Adrenal gland (tissue), 5 donors: ENCODE measurements around the gene DVL1.

ENCODE experiments used
- POLR2A ChIP-seq, 2 donors: fragments of 450-650 bp; IDR thresholded peaks; one replicate each; pipeline ENCODE4 v1.6.1; 2017; ENCODE audit warnings: antibody characterized with exemption in 2 of 2, mild to moderate bottlenecking in 2 of 2, moderate library complexity in 1 of 2
- TF ChIP-seq, protein P1 (sequence below), 6 experiments: fragments of 450-650 bp in 4 of 6; fragments of 200-600 bp in 2 of 6; sonication (generic) in 1 of 6; IDR thresholded peaks; 1 replicate in 5 of 6; 2 replicates in 1 of 6; pipeline versions ENCODE4 v1.5.1 to v1.8.0; 2016 to 2021; ENCODE audit warnings: antibody characterized with exemption in 6 of 6, mild to moderate bottlenecking in 2 of 6, moderate library complexity in 1 of 6
- donor health status: DM: no; HTN: no; CAD: no.

- TF ChIP-seq, protein P1, sequence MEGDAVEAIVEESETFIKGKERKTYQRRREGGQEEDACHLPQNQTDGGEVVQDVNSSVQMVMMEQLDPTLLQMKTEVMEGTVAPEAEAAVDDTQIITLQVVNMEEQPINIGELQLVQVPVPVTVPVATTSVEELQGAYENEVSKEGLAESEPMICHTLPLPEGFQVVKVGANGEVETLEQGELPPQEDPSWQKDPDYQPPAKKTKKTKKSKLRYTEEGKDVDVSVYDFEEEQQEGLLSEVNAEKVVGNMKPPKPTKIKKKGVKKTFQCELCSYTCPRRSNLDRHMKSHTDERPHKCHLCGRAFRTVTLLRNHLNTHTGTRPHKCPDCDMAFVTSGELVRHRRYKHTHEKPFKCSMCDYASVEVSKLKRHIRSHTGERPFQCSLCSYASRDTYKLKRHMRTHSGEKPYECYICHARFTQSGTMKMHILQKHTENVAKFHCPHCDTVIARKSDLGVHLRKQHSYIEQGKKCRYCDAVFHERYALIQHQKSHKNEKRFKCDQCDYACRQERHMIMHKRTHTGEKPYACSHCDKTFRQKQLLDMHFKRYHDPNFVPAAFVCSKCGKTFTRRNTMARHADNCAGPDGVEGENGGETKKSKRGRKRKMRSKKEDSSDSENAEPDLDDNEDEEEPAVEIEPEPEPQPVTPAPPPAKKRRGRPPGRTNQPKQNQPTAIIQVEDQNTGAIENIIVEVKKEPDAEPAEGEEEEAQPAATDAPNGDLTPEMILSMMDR (IDR thresholded peaks at IDR 0.05): no peak
- TF ChIP-seq POLR2A (IDR thresholded peaks at IDR 0.05): no peak
These were observed 46.2 kb downstream of the DVL1 start for GRCh38 chr1:1302951-1303509.
